Measurements from ENCODE around the gene IKBKE. TPM values are rescaled to one million over a fixed set of nuclear protein-coding genes. Genes with fewer than 3 reads are reported as not detected.

IKBKE gene
- total RNA-seq, 5 donors from 2014 or later (not counting 1 experiment from before 2014, with no cell fraction given) = 60.7 to 84.7 (median 81.4) TPM

GRCh38 chr1:206534552-206534951 lies 64.3 kb downstream of the IKBKE start:
- CTCF ChIA-PET = no interaction called here
- 76% methylated on average over 3 of the region's 3 CpGs for WGBS (ENCODE audit: insufficient coverage)
- no peaks in the 10 kb centered on the region for H3K27me3 Mint-ChIP-seq

GRCh38 chr1:206535853-206536188 lies 65.5 kb downstream of the IKBKE start:
- no peak overlapping the region for H3K4me3 Mint-ChIP-seq
- H3K4me1 Mint-ChIP-seq = peaks cover 0 to 7% (median 0%) of the 10 kb centered on the region in 3 donors
- WGBS (ENCODE audit: insufficient coverage) = 72% methylated on average over 3 of the region's 6 CpGs
- no peak overlapping the region for H3K27ac ChIP-seq (ENCODE audit: low read length)
- ATAC-seq (replicated peaks in 1 of 4) (no peak), DNase-seq (no peak)
- H3K27ac Mint-ChIP-seq = no peak overlapping the region
- no peaks in the 10 kb centered on the region for H3K9me3 Mint-ChIP-seq
- H3K9me3 ChIP-seq = no peaks in the 10 kb centered on the region
- peaks cover 0 to 3% of the 10 kb centered on the region in 2 experiments for H3K4me1 ChIP-seq (ENCODE audit: control insufficient read depth in 1 of 2, extremely low read depth in 1 of 2, insufficient read depth in 2 of 2, low read length in 2 of 2)
- H3K27me3 ChIP-seq (replicated peaks in 1 of 2; ENCODE audit: control insufficient read depth in 2 of 2, extremely low read depth in 1 of 2, insufficient read depth in 2 of 2, low read length in 1 of 2) = no peaks in the 10 kb centered on the region
- POLR2A ChIA-PET = interaction anchor here in 1 of 2 donors (0.7 kb wide), 1 partner anchor 1143 kb away, joined by 3 read pairs; no protein-coding TSS in a partner anchor
- CTCF ChIA-PET = interaction anchor here (0.5 to 1.3 kb wide), 2 partner anchors 57 to 276 kb away, joined by 3 to 4 read pairs; no protein-coding TSS in a partner anchor
- H3K27me3 Mint-ChIP-seq = no peaks in the 10 kb centered on the region
- no peaks in the 10 kb centered on the region for H3K36me3 Mint-ChIP-seq
- H3K36me3 ChIP-seq (ENCODE audit: control insufficient read depth in 2 of 2, extremely low read depth in 1 of 2, insufficient read depth in 1 of 2, low read length in 1 of 2) = no peaks in the 10 kb centered on the region
- H3K4me3 ChIP-seq (ENCODE audit: control insufficient read depth in 1 of 2, extremely low read depth in 1 of 2, low read length in 1 of 2) = no peak overlapping the region

More at GRCh38 chr1:206534552-206534951, 64.3 kb downstream of the IKBKE start:
- POLR2A ChIA-PET = no interaction called here
- no peaks in the 10 kb centered on the region for H3K27me3 ChIP-seq (replicated peaks in 1 of 2; ENCODE audit: control insufficient read depth in 2 of 2, extremely low read depth in 1 of 2, insufficient read depth in 2 of 2, low read length in 1 of 2)
- no peaks in the 10 kb centered on the region for H3K9me3 ChIP-seq
- H3K27ac ChIP-seq (ENCODE audit: low read length) = no peak overlapping the region
- H3K4me1 ChIP-seq (ENCODE audit: control insufficient read depth in 1 of 2, extremely low read depth in 1 of 2, insufficient read depth in 2 of 2, low read length in 2 of 2) = peaks cover 0 to 2% of the 10 kb centered on the region in 2 experiments
- no peaks in the 10 kb centered on the region for H3K36me3 Mint-ChIP-seq
- H3K9me3 Mint-ChIP-seq = no peaks in the 10 kb centered on the region
- H3K36me3 ChIP-seq (ENCODE audit: control insufficient read depth in 2 of 2, extremely low read depth in 1 of 2, insufficient read depth in 1 of 2, low read length in 1 of 2) = no peaks in the 10 kb centered on the region
- DNase-seq (no peak), ATAC-seq (replicated peaks in 1 of 4) (no peak)
- H3K4me3 ChIP-seq (ENCODE audit: control insufficient read depth in 1 of 2, extremely low read depth in 1 of 2, low read length in 1 of 2) = no peak overlapping the region
- H3K27ac Mint-ChIP-seq = no peak overlapping the region
- no peak overlapping the region for H3K4me3 Mint-ChIP-seq
- peaks cover 0 to 7% (median 0%) of the 10 kb centered on the region in 3 donors for H3K4me1 Mint-ChIP-seq

GRCh38 chr1:206537141-206537540 lies 66.9 kb downstream of the IKBKE start:
- Histone ChIP-seq H3K4me3 (ENCODE audit: control insufficient read depth in 1 of 2, extremely low read depth in 1 of 2, low read length in 1 of 2) (no peak overlapping the region), H3K4me1 (ENCODE audit: control insufficient read depth in 1 of 2, extremely low read depth in 1 of 2, insufficient read depth in 2 of 2, low read length in 2 of 2) (peaks cover 0 to 3% of the 10 kb centered on the region in 2 experiments), H3K27me3 (replicated peaks in 1 of 2; ENCODE audit: control insufficient read depth in 2 of 2, extremely low read depth in 1 of 2, insufficient read depth in 2 of 2, low read length in 1 of 2) (no peaks in the 10 kb centered on the region), H3K9me3 (no peaks in the 10 kb centered on the region), H3K36me3 (ENCODE audit: control insufficient read depth in 2 of 2, extremely low read depth in 1 of 2, insufficient read depth in 1 of 2, low read length in 1 of 2) (peaks cover 0 to 4% of the 10 kb centered on the region in 2 donors), H3K27ac (ENCODE audit: low read length) (no peak overlapping the region)
- CTCF ChIA-PET = interaction anchor here in 1 of 2 donors (0.6 kb wide), 1 partner anchor 323 kb away, joined by 3 read pairs; no protein-coding TSS in a partner anchor
- 60% methylated on average over 1 of the region's 4 CpGs for WGBS (ENCODE audit: insufficient coverage)
- DNase-seq (no peak), ATAC-seq (replicated peaks in 1 of 4) (no peak)
- POLR2A ChIA-PET = no interaction called here
- H3K27ac Mint-ChIP-seq = no peak overlapping the region
- H3K4me3 Mint-ChIP-seq = no peak overlapping the region
- H3K9me3 Mint-ChIP-seq = no peaks in the 10 kb centered on the region
- H3K4me1 Mint-ChIP-seq = peaks cover 0 to 7% (median 0%) of the 10 kb centered on the region in 3 donors
- no peaks in the 10 kb centered on the region for H3K36me3 Mint-ChIP-seq
- no peaks in the 10 kb centered on the region for H3K27me3 Mint-ChIP-seq

- CTCF ChIA-PET = no interaction called here
- H3K4me1 Mint-ChIP-seq = peaks cover 0 to 7% (median 0%) of the 10 kb centered on the region in 3 donors
- no peak overlapping the region for H3K4me3 ChIP-seq (ENCODE audit: control insufficient read depth in 1 of 2, extremely low read depth in 1 of 2, low read length in 1 of 2)
- no peaks in the 10 kb centered on the region for H3K27me3 ChIP-seq (replicated peaks in 1 of 2; ENCODE audit: control insufficient read depth in 2 of 2, extremely low read depth in 1 of 2, insufficient read depth in 2 of 2, low read length in 1 of 2)
- H3K27ac ChIP-seq (ENCODE audit: low read length) = no peak overlapping the region
- no peaks in the 10 kb centered on the region for H3K9me3 ChIP-seq
- DNase-seq (no peak), ATAC-seq (replicated peaks in 1 of 4) (peak in 1 of 4 experiments; percentile 37)
- H3K36me3 Mint-ChIP-seq = no peaks in the 10 kb centered on the region
- H3K27ac Mint-ChIP-seq = no peak overlapping the region
- WGBS (ENCODE audit: insufficient coverage) = 88% methylated on average over 5 of the region's 6 CpGs
- H3K36me3 ChIP-seq (ENCODE audit: control insufficient read depth in 2 of 2, extremely low read depth in 1 of 2, insufficient read depth in 1 of 2, low read length in 1 of 2) = peaks cover 0 to 4% of the 10 kb centered on the region in 2 donors
- POLR2A ChIA-PET = no interaction called here
- H3K4me1 ChIP-seq (ENCODE audit: control insufficient read depth in 1 of 2, extremely low read depth in 1 of 2, insufficient read depth in 2 of 2, low read length in 2 of 2) = peaks cover 0 to 3% of the 10 kb centered on the region in 2 experiments
- H3K4me3 Mint-ChIP-seq = no peak overlapping the region
- H3K9me3 Mint-ChIP-seq = no peaks in the 10 kb centered on the region
- no peaks in the 10 kb centered on the region for H3K27me3 Mint-ChIP-seq
Observed at GRCh38 chr1:206538086-206538770, 68.0 kb downstream of the IKBKE start.

GRCh38 chr1:206538901-206539640 lies 68.8 kb downstream of the IKBKE start:
- no peak overlapping the region for H3K4me3 ChIP-seq (ENCODE audit: control insufficient read depth in 1 of 2, extremely low read depth in 1 of 2, low read length in 1 of 2)
- peaks cover 0 to 3% of the 10 kb centered on the region in 2 experiments for H3K4me1 ChIP-seq (ENCODE audit: control insufficient read depth in 1 of 2, extremely low read depth in 1 of 2, insufficient read depth in 2 of 2, low read length in 2 of 2)
- H3K27me3 ChIP-seq (replicated peaks in 1 of 2; ENCODE audit: control insufficient read depth in 2 of 2, extremely low read depth in 1 of 2, insufficient read depth in 2 of 2, low read length in 1 of 2) = no peaks in the 10 kb centered on the region
- ChIA-PET POLR2A (no interaction called here), CTCF (no interaction called here)
- Mint-ChIP-seq H3K4me3 (no peak overlapping the region), H3K27ac (no peak overlapping the region), H3K4me1 (peaks cover 0 to 7% (median 0%) of the 10 kb centered on the region in 3 donors), H3K27me3 (no peaks in the 10 kb centered on the region), H3K9me3 (no peaks in the 10 kb centered on the region), H3K36me3 (no peaks in the 10 kb centered on the region)
- DNase-seq (no peak), ATAC-seq (replicated peaks in 1 of 4) (no peak)
- 92% methylated on average over 3 of the region's 10 CpGs for WGBS (ENCODE audit: insufficient coverage)
- peaks cover 0 to 4% of the 10 kb centered on the region in 2 donors for H3K36me3 ChIP-seq (ENCODE audit: control insufficient read depth in 2 of 2, extremely low read depth in 1 of 2, insufficient read depth in 1 of 2, low read length in 1 of 2)
- no peaks in the 10 kb centered on the region for H3K9me3 ChIP-seq
- no peak overlapping the region for H3K27ac ChIP-seq (ENCODE audit: low read length)

GRCh38 chr1:206540044-206540780 lies 69.9 kb downstream of the IKBKE start:
- peaks cover 3 to 7% of the 10 kb centered on the region in 2 experiments for H3K4me1 ChIP-seq (ENCODE audit: control insufficient read depth in 1 of 2, extremely low read depth in 1 of 2, insufficient read depth in 2 of 2, low read length in 2 of 2)
- H3K27ac ChIP-seq (ENCODE audit: low read length) = no peak overlapping the region
- no peak for DNase-seq
- WGBS (ENCODE audit: insufficient coverage) = 77% methylated on average over 6 of the region's 8 CpGs
- H3K27me3 ChIP-seq (replicated peaks in 1 of 2; ENCODE audit: control insufficient read depth in 2 of 2, extremely low read depth in 1 of 2, insufficient read depth in 2 of 2, low read length in 1 of 2) = no peaks in the 10 kb centered on the region
- no peak for ATAC-seq (replicated peaks in 1 of 4)
- Mint-ChIP-seq H3K4me3 (no peak overlapping the region), H3K27me3 (no peaks in the 10 kb centered on the region), H3K9me3 (no peaks in the 10 kb centered on the region), H3K4me1 (peaks cover 8 to 17% (median 8%) of the 10 kb centered on the region in 3 donors), H3K36me3 (no peaks in the 10 kb centered on the region), H3K27ac (no peak overlapping the region)
- peaks cover 0 to 4% of the 10 kb centered on the region in 2 donors for H3K36me3 ChIP-seq (ENCODE audit: control insufficient read depth in 2 of 2, extremely low read depth in 1 of 2, insufficient read depth in 1 of 2, low read length in 1 of 2)
- ChIA-PET POLR2A (no interaction called here), CTCF (interaction anchor here (0.6 to 0.8 kb wide), 3 partner anchors 15 to 528 kb away, joined by 3 to 5 read pairs (median 4); no protein-coding TSS in a partner anchor)
- H3K9me3 ChIP-seq = no peaks in the 10 kb centered on the region
- no peak overlapping the region for H3K4me3 ChIP-seq (ENCODE audit: control insufficient read depth in 1 of 2, extremely low read depth in 1 of 2, low read length in 1 of 2)

Measured in T-cell (primary cell).